Dermis microvascular lymphatic vessel endothelial cell (primary cell): ENCODE results near the gene UROC1. TPM values are rescaled to one million over a fixed set of nuclear protein-coding genes. Genes with fewer than 3 reads are reported as not detected.

Experiments used
- DNase-seq, 2 donors: peaks; one replicate each; pipeline versions ENCODE4 v3.0.0 to v3.0.0-alpha.2; 2010; ENCODE audit warnings: low read depth in 2 of 2
- total RNA-seq: library from RNA; depleted of rRNA; stranded (reverse); fragments of >200 nt; gene quantifications from 2 replicates; pipeline ENCODE4 v1.2.1, GENCODE V29; 2014

UROC1 gene
- total RNA-seq, 1 donor from 2014 or later = not detected

GRCh38 chr3:126463521-126463920, 54.1 kb downstream of the UROC1 start:
- DNase-seq = no peak

- no peak for DNase-seq
Measured at GRCh38 chr3:126461450-126462070, 56.0 kb downstream of the UROC1 start.

- DNase-seq = no peak
Measured at GRCh38 chr3:126460381-126460780, 57.2 kb downstream of the UROC1 start.

- DNase-seq = no peak
Measured at GRCh38 chr3:126459763-126460127, 57.8 kb downstream of the UROC1 start.

- DNase-seq = no peak
Measured at GRCh38 chr3:126459111-126459762, 58.3 kb downstream of the UROC1 start.

GRCh38 chr3:126456766-126457388, 60.7 kb downstream of the UROC1 start:
- no peak for DNase-seq

- DNase-seq = no peak
Measured at GRCh38 chr3:126456211-126456610, 61.4 kb downstream of the UROC1 start.

- no peak for DNase-seq
Measured at GRCh38 chr3:126454437-126455198, 63.0 kb downstream of the UROC1 start.

- no peak for DNase-seq
Measured at GRCh38 chr3:126454025-126454424, 63.5 kb downstream of the UROC1 start.

- no peak for DNase-seq
Measured at GRCh38 chr3:126452213-126452612, 65.4 kb downstream of the UROC1 start.

GRCh38 chr3:126451511-126451910, 66.1 kb downstream of the UROC1 start:
- DNase-seq = no peak

GRCh38 chr3:126450744-126451143, 66.8 kb downstream of the UROC1 start:
- no peak for DNase-seq

GRCh38 chr3:126450219-126450618, 67.4 kb downstream of the UROC1 start:
- DNase-seq = no peak

- no peak for DNase-seq
Measured at GRCh38 chr3:126449621-126450051, 67.9 kb downstream of the UROC1 start.

GRCh38 chr3:126448893-126449180, 68.7 kb downstream of the UROC1 start:
- DNase-seq = no peak

GRCh38 chr3:126448136-126448892, 69.3 kb downstream of the UROC1 start:
- DNase-seq = no peak

GRCh38 chr3:126447456-126448106, 70.0 kb downstream of the UROC1 start:
- DNase-seq = no peak

- no peak for DNase-seq
Measured at GRCh38 chr3:126446791-126447190, 70.8 kb downstream of the UROC1 start.

GRCh38 chr3:126446301-126446700, 71.3 kb downstream of the UROC1 start:
- DNase-seq = no peak

- no peak for DNase-seq
Measured at GRCh38 chr3:126445506-126445905, 72.1 kb downstream of the UROC1 start.

- no peak for DNase-seq
Measured at GRCh38 chr3:126442856-126443242, 74.7 kb downstream of the UROC1 start.
